HTR-8/SVneo (cell line): ENCODE measurements around the gene ZFR.
A peak's percentile ranks its signal among the peaks of the same experiment; 100 is the strongest.
"Not testable (repeated sequence)": the region's sequence is repeated elsewhere in the genome, so short reads cannot be mapped to it uniquely, and the experiment has no call there.

ENCODE experiments used
- DNase-seq: peaks from one replicate; pipeline ENCODE4 v3.0.0; 2011; ENCODE audit warnings: low spot score, mixed read lengths; ENCODE audit not compliant: insufficient read length
- FAIRE-seq: peaks from 2 replicates; lab custom pipeline; 2011; peaks lifted over from hg19 to GRCh38; lab: Jason Lieb, UNC

ZFR gene

GRCh38 chr5:32329395-32329834 lies 115.1 kb downstream of the ZFR start:
- FAIRE-seq, result no peak

GRCh38 chr5:32326216-32326772 lies 118.2 kb downstream of the ZFR start:
- DNase-seq, result no peak
- FAIRE-seq, result no peak

More at GRCh38 chr5:32329395-32329834, 115.1 kb downstream of the ZFR start:
- DNase-seq, result peak; percentile 76

DNA sequence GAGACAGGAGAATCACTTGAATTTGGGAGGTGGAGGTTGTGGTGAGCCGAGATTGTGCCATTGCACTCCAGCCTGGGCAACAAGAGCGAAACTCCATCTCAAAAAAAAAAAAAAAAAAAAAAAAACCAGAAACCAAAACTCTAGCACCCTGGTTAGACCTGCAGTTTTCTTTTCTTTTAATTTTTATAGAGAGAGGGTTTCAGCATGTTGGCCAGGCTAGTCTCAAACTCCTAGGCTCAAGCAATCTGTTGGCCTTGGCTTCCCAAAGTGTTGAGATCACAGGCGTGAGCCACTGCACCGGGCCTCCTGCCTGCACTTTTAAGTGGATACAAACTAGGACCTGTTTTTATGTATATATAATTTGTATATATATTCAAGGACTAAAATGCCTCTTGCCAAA lies 118.9 kb downstream of the ZFR start:
- DNase-seq (no peak), FAIRE-seq (no peak)

DNA sequence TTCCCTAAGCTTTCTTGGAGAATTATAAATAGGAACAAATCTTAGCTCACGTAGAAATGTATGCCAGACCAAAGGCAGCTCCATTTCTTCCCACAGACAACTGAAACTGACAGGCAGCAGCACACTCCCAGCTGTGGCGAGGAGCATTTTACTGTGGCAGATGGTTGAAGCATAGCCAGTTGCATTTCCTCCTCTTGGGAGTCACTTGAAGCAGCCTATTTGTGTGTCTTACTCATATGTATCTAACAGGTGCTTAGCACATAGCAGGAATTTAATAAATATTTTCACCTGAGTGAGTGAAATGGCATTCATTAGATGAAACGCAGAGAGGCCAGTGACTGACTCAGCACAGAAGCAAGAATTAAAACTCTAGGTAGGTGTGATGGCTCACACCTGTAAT lies 119.5 kb downstream of the ZFR start:
- no peak for DNase-seq
- FAIRE-seq, result no peak

GRCh38 chr5:32323741-32324140 lies 120.8 kb downstream of the ZFR start:
- FAIRE-seq, result no peak
- DNase-seq, result no peak

DNA sequence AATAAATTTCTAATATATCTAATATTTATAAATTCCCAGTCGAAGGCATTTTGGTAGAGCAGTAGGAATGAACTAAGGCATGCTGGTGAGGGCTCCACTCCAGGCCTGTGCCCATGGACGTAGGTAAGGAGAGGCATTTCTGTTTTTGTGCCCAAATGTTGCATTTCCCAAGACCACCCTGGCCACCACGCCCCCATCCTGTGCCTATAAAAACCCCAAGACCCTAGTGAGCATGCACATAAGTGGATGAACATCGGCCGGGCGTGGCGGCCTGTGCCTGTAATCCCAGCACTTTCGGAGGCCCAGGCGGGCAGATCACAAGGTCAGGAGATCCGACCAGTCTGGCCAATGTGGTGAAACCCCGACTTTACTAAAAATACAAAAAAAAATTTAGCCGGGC lies 121.7 kb downstream of the ZFR start:
- FAIRE-seq (no peak), DNase-seq (no peak)

- not testable (repeated sequence) for FAIRE-seq, DNase-seq
These were observed 122.8 kb downstream of the ZFR start for GRCh38 chr5:32321787-32322186.

DNA sequence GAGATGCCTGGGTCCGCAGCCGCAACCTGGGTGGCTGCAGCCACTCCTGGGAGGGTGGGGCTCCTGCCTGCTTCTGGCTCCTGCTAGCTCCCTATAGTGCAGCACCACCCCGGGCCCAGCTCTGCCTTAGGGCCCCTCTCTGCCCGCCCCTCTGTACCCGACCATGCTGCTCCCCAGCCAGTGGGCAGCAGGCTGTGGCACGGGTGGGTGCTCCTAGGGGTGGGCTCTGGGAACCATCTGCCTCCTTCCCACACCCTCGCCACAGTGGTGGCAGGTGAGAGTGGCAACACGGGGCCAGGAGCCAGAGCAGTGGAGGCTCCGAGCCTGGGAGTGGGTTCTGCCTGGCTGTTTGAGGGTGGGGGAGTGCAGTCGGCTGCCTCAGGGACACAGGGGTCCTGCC lies 124.0 kb downstream of the ZFR start:
- FAIRE-seq (peak; percentile 36), DNase-seq (no peak)

DNA sequence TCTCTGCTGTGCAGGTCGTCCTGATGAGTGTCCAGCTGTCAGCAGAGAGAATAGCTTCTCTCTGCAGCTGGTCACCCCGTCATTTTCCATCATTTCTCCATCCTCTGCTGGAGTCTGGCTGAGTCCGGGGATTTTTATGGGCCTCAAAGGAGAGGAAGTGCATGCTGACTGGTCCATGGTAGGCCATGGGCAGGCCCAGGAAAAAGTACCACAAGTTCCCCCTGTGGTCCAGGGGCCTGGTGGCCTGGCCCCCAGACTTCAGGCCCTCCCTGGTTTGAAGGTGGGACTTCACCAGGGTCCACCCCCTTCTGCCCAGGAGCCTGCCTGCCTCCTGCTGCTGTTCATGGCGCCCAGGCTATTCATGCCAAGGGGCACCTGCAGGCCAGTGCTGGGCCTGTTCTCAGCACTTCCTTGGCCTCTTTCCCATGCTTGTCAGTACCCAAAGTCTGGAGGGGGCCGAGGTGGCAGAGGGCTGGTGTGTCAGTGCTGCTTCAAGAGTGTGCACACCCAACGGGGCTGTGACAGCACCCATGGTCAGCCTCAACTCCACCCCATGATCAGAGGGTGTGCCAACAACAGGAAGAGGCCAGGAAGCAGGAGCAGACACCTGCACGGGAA lies 124.5 kb downstream of the ZFR start:
- FAIRE-seq (no peak), DNase-seq (no peak)

DNA sequence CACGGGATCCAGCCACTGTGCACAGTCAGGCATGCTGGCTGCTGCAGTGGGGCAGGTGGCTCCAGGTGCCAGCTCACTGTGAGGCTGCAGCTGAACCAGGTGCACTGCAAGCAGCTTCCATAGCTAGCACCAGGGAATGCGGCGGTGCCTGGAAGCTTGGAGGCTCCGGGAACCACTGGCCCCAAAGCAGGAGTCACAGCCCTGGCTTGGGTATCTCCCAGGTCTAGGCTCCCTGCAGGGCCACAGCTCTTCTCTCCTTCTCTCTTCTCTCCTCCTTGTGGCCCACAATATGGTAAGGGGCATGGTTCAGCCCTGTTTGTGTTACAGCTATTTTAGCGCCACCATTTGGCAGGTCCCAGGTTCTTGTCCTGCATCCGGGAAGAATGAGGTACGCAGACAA lies 125.1 kb downstream of the ZFR start:
- DNase-seq (no peak), FAIRE-seq (no peak)

DNA sequence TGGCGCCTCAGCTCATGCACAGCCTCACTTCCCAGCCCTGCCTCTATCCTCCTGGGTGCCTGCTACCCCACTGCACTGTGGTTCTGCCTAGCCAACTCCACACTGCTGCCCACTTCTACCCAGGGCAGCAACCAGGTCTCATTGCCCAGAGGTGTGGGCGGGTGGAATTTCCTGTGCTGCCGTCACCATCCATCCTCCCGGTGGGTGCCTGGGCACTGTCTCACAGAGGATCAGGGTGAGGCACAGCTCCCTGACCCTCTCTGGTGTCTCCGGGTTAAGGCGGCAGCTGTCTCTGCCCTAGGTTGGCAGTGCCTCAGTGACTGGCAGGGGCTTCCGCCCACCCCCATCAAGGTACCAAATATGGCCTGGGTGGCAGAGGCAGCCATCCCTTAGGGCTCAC lies 127.5 kb downstream of the ZFR start:
- FAIRE-seq, result peak; percentile 59

GRCh38 chr5:32315221-32316014 lies 129.1 kb downstream of the ZFR start:
- DNase-seq (no peak), FAIRE-seq (no peak)

More for the DNA sequence above, 127.5 kb downstream of the ZFR start:
- DNase-seq, result no peak

- FAIRE-seq (no peak), DNase-seq (no peak)
These were observed 129.9 kb downstream of the ZFR start for GRCh38 chr5:32314658-32315057.

DNA sequence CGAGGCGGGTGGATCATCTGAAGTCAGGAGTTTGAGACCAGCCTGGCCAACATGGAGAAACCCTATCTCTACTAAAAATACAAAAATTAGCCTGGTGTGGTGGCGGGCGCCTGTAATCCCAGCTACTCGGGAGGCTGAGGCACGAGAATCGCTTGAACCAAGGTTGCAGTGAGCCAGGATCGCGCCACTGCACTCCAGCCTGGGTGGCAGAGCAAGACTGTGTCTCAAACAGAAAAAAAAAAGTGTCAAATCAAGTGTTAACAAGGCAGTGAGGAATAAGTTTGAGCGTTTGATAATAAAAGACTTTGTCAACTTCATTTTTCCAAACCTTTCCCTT lies 130.4 kb downstream of the ZFR start:
- FAIRE-seq, DNase-seq: not testable (repeated sequence)

GRCh38 chr5:32312595-32313332 lies 131.8 kb downstream of the ZFR start, which contains the start of gene MTMR12:
MTMR12 (minus strand) TSS chr5:32312939; CDS start chr5:32312838, 101 bp downstream.
- FAIRE-seq (peak; percentile 97), DNase-seq (peak; percentile 100)

DNA sequence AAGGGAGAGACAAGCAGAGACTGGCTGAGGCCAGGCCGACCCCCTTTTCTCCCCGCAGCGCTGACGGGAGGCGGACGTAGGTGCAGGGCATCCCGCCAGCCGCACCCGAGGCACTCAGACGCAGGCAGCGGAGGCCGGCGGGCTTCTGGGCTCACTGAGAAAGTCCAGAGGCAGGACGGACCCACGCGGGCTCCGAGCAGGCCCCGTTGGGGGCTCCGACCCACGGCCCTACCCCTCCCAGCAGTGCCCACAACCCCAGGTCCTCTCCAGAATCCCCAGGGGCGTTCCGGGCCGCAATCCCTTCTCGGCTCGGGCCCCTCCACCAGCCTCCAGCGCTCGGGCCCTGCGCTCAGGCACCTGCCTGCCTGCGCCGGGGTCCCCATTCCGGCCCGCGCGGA lies 132.3 kb downstream of the ZFR start:
- DNase-seq (peak; percentile 69), FAIRE-seq (no peak)

DNA sequence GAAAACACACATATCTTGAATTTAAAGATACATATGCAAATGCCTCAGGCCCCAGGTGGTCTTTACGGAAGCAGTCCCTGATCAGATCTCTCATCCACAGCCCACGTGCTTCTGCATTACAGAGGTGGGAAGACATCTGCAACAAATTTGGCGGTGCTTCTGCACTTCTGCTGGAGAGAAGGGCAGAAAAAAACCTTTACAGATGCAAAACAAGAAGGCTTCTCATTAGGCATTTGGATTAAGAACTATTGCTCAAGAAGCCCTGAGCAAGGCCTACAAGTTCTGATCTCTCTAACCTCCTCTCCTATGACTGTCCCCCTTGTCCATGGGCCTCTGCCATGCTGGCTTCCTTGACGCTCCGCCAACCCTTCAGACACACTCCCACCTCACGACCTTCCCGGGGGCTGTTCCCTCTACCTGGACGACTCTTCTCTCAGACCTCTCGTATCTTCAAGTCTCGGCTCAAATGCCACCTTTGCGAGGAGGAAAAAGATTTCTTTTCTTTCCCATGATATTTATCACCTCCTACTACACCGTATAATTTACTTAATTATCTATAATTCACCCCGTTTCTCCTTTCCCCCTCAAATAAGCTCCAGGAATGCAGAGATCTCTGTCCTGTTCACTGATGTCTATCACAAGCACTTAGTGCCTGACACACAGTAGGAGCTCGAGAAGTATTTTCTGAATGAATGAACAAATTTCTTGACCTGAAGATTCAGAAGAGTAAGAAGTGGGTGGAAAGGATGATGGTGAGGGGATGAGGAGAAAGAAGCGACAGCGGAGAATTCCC lies 132.9 kb downstream of the ZFR start:
- DNase-seq (no peak), FAIRE-seq (no peak)

GRCh38 chr5:32309761-32310160 lies 134.8 kb downstream of the ZFR start:
- FAIRE-seq, result no peak
- DNase-seq, result no peak

- FAIRE-seq (no peak), DNase-seq (no peak)
These were observed 135.6 kb downstream of the ZFR start for GRCh38 chr5:32308946-32309345.

DNA sequence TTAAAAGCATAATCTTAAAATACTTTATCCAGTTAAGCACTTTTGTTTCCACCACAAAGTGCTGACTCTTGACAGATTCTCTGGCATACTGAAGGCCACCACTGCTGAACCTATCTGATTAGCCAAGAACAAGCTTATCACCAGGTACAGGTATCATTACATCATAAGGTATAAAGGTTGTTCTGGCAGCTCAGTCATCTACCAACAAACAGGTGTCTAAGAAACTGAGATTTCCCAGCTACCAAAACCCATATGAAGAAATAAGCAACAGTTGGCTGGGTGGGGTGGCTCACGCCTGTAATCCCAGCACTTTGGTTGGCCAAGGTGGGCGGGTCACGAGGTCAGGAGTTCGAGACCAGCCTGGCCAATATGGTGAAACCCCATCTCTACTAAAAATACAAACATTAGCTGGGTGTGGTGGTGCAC lies 136.8 kb downstream of the ZFR start:
- no peak for FAIRE-seq
- DNase-seq, result no peak
